ENCODE results near the gene NCOA6.
"Not testable (repeated sequence)": the region's sequence is repeated elsewhere in the genome, so short reads cannot be mapped to it uniquely, and the experiment has no call there.

NCOA6 gene

GRCh38 chr20:34720266-34720665 lies 105.2 kb downstream of the NCOA6 start:
- DNase-seq (ENCODE audit: low spot score), result peak; percentile 92

- DNase-seq (ENCODE audit: low spot score), result not testable (repeated sequence)
Measured at GRCh38 chr20:34719242-34720017, 106.0 kb downstream of the NCOA6 start.

- DNase-seq (ENCODE audit: low spot score), result no peak
Measured at GRCh38 chr20:34717230-34718095, 108.0 kb downstream of the NCOA6 start.

GRCh38 chr20:34716921-34717229 lies 108.6 kb downstream of the NCOA6 start:
- no peak for DNase-seq (ENCODE audit: low spot score)

GRCh38 chr20:34715384-34715783 lies 110.1 kb downstream of the NCOA6 start:
- DNase-seq (ENCODE audit: low spot score), result no peak

- not testable (repeated sequence) for DNase-seq (ENCODE audit: low spot score)
Measured at GRCh38 chr20:34713944-34714515, 111.4 kb downstream of the NCOA6 start.

GRCh38 chr20:34713194-34713943 lies 112.1 kb downstream of the NCOA6 start:
- no peak for DNase-seq (ENCODE audit: low spot score)

GRCh38 chr20:34712525-34713192 lies 112.8 kb downstream of the NCOA6 start:
- DNase-seq (ENCODE audit: low spot score), result no peak

- DNase-seq (ENCODE audit: low spot score), result no peak
Measured at GRCh38 chr20:34711813-34712430, 113.5 kb downstream of the NCOA6 start.

GRCh38 chr20:34710861-34711574 lies 114.4 kb downstream of the NCOA6 start:
- DNase-seq (ENCODE audit: low spot score), result peak; percentile 37

- no peak for DNase-seq (ENCODE audit: low spot score)
Measured at GRCh38 chr20:34710568-34710839, 114.9 kb downstream of the NCOA6 start.

GRCh38 chr20:34709831-34710567 lies 115.5 kb downstream of the NCOA6 start:
- DNase-seq (ENCODE audit: low spot score), result no peak

GRCh38 chr20:34709044-34709830 lies 116.2 kb downstream of the NCOA6 start:
- peak; percentile 83 for DNase-seq (ENCODE audit: low spot score)

- peak; percentile 50 for DNase-seq (ENCODE audit: low spot score)
Measured at GRCh38 chr20:34708621-34709043, 116.8 kb downstream of the NCOA6 start.

GRCh38 chr20:34706912-34707784 lies 118.3 kb downstream of the NCOA6 start:
- no peak for DNase-seq (ENCODE audit: low spot score)

GRCh38 chr20:34706302-34706875 lies 119.1 kb downstream of the NCOA6 start:
- no peak for DNase-seq (ENCODE audit: low spot score)

GRCh38 chr20:34705397-34706301 lies 119.8 kb downstream of the NCOA6 start:
- peak; percentile 25 for DNase-seq (ENCODE audit: low spot score)

Data from cerebellar cortex (tissue), 1 donor.